Measurements from ENCODE around the gene SPTA1.

GRCh38 chr1:158638904-158639303 is 47.6 kb downstream of the SPTA1 start:
- TF ChIP-seq ZNF274 (IDR thresholded peaks at IDR 0.05; ENCODE audit: low read depth, low read length) (no peak), YY1 (IDR thresholded peaks at IDR 0.05; ENCODE audit: insufficient read depth, insufficient read length) (no peak)
